Measurements from ENCODE around the gene TMEM238.

TMEM238 gene

DNA sequence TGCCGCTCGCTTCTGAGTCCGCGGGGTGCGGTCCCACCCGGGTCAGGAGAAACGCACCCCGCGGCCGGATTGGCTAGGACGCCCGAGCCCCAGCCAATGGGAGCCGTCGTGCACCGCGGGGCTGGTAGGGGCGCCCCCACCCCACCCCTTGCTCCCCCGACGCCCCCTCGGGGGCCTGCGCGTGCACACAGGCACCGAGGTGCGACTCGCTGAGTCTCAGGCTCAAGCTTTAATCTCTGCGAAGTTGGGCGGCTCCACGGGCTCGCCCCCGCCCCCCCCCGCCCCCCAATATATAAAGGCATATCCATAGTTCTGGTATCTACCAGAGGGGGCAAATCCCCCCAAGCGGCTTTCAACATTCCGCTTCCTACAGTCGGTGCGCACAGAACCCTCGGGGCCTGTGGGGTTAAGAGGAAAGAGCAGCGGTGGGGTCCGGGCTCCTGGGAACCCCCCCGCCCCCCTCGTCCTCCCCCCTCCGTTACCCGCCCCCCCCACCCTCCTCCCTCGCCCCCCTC is 29.3 kb downstream of the TMEM238 start, which contains the start of gene COX6B2:
Gene COX6B2, minus strand, starts transcription at position 22 of the 515 bp plus-strand sequence. CDS start 198 bp downstream, outside the sequence.
- no peak for DNase-seq

DNA sequence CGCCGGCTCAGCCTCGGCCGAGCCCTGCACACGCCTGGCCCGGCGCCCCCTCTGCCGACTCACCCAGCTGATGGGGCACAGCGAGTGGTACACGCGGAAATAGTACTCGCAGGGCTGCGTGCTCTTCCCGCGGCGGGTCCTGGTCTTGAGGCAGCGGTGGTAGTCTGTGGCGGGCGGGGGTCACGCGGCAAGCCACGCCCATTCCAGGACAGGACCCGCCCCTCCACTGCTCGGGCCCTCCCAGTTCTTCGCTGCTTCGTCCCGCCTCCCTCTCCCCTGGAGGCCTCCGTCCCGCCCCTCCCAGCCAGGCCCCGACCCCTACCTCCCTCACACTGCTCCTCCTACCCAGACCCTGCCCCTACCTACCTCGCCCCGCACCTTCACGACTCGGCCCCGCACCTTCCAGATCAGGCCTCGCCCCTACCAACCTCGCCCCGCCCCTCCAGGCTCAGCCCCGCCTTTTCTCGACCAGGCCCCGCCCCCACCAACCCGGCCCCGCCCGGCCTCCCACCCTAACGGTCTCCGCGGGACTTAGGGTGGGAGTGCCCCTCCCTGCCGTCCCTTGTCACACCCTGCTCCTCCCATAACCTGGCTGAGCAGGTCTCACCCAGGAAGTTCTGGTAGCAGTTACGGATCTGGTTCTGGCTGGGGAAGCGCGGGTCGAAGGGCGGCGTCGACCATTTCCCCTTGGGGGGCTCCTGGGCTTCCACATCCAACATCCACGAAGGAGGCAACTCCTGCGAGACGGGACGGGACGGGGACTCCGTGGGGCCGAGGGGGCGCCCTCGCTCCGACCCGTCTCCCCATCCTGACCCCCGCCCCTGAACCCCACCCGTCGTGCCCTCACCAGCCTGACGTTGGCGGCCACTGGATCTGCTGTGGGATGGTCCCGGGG is 30.0 kb downstream of the TMEM238 start:
- DNase-seq, result no peak

DNA sequence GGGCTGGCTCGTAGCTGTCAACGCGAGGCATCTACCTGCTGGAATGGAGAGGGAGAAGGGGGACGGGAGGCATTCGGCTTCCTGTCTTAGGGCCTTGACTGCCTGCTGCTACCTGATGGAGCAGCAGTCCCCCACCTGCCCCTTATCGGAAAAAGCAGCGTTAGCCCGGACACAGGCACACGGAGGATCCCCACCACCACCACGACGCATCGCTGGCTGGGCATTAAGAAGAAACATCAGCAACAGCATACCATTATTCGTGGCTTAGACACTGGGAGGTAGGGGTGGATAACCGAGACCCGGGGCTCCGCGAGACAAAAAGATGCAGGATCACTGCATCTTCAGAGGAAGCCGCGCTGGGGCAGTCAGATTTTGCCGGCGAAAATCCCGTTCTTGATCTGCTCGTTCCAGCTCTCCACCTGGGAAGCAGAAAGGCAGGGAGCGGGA is 30.7 kb downstream of the TMEM238 start:
- no peak for DNase-seq

DNA sequence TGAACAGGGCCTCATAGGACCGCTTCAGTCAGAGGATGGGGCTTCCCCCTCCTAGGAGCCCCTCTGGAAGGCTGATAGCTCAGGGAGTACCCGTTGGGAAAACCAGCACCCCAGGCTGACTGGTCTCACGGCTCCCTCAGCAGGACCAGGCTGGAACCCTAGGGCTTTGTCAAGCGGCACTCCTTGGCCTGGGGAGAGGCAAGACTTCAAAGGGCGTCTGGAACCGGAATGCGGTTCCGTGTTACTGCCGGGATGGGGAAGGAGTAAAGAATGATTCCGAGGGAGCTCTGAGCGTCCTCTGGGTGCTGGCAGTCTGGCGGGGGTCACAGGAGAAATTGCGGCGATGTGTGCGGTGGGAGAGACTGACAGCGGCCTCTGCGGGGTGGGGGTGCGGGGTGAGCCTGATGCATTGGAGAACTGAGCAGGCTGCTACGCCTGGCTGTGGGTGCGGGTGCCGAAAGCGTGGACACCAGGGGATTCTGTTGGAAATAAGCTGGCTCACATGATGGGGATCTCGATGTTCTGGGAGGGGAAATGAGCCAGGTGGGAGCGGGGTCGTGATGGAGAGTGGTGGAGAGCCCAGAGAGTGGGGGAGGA is 31.4 kb downstream of the TMEM238 start:
- DNase-seq, result no peak

DNA sequence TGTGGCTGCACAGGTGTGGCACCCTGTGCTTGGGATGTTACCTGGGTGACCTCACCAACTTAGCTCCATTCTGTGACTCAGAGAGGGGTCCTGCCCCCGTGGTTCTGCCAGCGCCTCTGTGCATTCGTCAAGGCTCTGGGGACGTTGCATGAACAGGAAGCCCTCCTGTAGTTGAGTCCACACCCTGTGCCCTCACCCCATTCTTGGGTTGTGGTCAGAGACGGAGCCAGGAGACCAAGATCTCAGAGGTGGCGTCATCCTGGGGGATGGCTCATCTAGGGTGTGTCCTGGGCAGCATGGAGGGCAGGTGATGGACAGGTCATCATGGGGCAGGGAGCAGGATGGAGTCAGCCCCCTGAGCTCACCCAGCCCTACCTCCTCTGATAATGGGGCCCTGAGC is 32.1 kb downstream of the TMEM238 start:
- DNase-seq, result no peak

DNA sequence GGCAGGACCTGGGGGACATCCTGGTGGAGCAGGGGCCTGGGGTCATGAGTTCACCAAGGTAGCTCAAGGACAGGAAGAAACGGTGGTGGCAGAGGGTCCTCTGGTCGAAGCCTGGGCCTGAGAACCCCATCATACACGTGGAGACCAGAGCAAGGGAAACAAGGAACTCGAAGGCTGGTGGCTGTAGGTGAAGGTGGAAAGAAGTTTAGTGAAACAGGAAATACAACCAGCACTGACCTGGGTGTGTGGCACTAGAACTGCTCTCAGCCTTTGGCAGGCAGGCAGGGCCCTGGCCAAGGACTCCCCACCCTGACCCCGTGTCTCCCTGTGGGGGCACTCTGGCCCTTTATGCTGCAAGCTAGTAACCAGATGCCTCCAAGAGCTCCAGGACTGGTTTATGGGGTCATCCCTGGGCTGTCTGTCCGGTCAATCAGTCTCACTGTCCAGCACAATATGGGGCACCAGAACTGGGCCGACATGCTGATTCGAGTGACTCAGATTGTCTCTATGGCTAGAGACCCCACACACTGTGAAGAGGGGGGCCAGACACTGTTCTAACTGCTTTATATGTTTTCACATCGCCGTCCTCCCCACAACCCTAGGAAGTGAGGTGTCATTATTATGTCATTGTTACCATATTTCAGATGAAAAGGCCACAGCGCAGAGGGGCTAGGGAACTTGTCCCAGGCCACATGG is 33.3 kb downstream of the TMEM238 start:
- no peak for DNase-seq

DNA sequence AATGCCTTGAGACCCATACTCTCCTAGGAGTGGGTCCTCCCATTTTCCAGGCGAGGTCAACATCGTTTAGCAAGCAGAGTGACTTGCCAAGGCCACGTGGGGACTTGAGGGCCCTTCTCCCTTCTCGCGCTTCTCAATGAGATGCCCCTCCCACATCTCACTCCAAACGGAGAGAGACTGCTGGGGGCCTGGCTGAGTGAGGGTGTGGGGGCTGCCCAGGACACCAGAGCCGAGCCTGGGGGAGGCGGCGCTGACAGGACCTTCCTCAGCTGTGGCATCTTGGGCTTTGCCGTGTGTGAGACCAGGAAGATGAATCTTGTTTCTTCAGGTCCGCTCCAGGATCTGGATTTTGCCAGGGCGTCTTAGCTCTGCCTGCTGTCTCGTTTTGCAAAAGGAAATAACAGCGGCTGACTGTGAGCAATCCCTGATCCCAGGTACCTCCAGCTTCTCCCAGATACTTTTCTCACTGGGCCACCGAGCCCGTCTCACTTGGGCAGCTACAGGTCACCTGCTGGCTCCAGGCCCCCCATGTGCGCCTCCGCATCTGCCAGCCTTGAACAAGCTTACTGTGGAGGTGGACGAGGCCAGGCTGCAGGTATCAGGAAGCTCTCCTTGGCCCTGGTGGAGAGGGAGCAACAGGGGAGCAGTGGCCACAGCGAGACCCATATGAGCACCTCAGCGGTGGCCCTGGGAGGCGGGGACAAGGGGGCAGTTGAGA is 35.6 kb downstream of the TMEM238 start:
- no peak for DNase-seq

DNA sequence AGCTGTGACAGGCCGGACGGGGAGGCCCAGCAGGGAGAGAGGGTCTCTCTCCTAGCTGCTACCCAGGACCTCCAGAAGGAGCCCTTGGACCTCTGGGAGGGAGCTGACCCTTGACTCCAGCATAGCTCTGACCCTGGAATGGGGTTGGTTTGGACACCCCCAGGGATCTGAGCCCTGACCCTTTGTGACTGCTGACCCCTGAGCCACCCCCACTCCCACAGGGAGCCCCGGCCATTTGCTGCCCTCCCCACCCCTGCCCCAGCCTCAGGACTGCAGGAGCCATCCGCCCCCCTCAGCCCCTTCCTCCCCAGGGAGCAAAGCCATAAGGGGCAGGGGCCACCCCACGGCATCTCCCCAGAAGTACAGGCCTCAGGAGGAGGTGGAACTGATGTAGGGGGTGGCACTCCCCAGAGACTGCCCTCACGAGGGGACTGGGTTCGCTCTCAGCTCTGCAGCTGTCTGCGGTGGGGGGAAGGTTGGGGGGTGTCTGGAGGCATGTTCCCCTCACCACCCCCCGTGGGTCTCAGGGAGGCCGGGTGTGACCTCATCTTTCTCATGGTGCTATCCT is 36.6 kb downstream of the TMEM238 start:
- no peak for DNase-seq

DNA sequence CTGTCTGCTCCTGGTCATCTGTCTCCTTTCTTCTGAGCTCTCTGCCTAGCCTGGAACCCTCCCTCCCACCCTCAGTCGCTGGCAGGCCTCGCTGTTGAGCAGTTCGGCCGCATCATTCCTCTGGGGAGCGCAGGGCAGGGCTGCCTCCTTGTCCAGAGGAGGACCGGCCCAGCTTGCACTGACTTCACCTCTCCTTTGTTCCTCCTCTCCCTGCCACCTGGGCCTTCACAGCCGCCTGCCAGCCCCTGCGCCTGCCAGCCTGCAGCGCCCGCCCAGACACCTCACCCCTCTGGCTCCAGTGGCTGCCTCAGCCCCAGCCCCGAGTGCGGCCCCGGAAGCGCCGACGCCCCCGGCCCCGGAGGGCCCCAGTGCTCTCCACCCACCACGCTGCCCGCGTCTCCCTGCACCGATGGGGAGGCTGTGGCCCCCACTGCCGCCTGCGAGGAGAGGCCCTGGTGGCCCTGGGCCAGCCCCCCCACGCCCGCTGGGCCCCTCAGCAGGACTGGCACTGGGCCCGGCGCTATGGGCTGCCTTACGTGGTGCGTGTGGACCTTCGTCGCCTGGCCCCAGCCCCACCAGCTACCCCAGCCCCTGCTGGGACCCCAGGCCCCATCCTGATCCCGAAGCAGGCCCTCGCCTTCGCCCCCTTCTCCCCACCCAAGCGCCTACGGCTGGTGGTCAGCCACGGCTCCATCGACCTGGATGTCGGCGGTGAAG is 37.2 kb downstream of the TMEM238 start:
- no peak for DNase-seq

DNA sequence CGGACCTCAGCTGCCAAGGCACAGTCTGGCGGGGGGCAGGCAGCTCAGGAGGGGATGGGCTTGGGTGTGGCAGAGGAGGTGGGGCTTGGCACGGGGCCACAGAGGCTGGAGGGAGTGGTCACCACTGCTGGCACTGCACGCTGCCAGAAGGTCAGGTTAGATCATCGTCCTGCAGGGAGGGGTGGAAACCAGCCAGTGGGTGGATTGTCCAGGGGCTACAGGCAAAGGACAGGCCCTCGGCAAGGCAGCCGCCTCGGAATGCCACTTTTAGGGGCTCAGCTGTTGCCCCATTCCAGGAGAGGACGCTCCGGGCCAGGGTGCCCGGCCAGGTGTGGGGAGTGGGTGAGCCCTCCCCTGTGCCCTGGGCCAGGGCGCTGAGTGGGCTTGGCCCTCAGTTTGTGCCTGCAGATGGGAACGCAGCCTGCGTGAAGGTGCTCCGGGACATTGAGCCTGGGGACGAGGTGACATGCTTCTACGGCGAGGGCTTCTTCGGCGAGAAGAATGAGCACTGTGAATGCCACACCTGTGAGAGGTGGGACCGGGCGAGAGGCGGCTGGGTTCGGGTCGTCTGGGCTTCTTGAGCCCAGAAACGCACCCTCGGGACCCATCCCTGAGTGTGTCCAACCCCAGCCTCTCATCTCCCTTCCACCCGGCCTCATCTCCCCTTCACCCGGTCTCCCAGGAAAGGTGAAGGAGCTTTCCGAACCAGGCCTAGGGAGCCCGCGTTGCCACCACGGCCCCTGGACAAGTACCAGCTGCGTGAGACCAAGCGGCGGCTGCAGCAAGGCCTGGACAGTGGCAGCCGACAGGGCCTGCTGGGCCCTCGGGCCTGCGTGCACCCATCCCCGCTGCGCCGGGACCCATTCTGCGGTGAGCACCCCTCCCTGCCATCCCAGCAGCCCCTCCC is 38.0 kb downstream of the TMEM238 start:
- DNase-seq, result no peak

DNA sequence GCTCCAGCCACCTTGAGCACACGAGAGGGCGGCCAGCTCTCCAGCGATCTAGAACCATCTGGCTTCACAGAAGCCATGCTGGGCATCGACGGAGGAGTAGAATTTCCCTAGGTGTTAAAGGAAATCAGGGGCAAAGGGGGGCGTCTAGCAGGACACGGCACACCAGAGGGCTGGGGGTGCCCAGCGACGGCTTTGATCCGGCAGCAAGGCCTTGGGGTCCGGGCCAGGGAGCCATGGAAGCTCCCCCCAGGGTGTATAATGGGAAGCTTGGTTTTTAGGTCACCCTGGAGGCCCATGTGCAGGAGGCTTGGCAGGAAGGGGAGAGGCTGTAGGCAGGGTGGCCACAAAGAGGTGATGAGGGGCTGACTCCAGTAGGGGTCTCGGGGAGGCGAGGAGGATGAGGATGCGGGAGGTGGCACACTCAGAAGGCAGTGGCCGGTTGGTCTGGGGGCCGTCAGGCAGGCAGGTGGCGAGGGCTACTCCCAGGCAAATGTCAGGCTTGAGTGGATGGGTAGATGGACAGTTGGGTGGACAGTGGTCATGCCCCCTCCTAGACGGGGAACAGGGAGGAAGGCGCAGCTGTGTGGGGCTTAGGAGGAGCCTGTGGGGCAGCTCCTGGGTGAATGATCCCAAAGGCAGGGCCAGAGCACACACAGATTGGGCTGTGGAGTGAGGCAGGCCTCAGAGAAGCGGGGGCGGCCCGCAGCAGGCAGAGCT is 38.8 kb downstream of the TMEM238 start:
- DNase-seq, result no peak

DNA sequence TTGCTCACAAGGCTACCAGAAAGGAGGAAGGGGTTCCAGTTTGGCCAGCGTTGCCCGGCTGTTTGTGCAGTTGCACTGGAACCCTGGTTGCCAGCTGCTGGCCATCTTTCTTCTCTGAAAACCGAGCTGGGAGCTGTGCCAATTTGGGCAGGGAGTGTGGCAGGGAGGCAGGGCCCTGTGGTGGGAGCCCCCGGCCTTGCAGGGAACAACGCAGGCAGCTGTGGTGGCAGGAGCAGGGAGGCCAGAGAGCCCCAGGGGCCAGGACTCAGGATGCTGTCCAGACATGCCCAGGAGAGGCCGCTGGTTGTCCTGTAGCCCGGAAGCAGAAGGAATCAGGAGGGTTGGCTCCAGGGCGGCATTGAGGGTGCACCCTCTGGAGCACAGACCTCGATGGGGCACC is 39.6 kb downstream of the TMEM238 start:
- DNase-seq, result no peak

DNA sequence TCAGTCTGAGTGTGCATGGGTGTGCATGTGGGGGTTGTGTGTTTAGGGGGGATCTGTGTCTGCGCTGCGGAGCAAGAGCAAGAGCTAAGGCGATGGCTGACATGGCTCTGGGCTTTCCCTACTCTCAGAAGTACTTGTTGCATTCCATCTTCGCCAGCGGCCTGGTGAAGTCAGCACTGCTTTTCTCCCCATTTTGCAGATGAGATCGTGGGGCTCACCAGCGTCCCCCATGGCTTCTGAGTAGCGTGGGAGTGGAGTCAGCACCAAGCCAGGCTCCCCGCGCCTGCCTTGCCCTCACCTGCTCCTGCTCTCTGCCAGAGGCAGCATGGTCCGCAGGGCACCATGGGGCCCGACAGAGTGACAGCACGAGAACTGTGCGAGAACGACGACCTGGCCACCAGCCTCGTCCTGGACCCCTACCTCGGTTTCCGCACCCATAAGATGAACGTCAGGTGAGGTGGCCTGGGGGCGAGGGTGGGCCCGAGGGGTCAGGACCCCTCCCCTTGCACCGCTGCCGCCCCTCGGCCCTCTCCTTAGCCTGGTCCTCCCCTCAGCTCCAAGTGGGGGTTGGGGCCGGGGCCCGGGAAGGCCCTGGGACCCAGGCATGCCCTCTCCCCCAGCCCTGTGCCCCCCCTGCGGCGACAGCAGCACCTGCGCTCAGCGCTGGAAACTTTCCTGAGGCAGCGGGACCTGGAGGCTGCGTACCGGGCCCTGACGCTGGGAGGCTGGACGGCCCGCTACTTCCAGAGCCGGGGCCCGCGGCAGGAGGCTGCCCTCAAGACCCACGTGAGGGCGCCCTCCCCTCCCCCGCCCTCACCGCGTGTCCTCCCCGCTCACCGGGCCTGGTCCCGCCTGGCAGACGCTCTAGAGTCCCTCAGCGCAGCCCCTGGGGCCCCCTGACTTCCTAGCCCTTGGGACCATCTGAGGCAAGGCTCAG is 42.2 kb downstream of the TMEM238 start:
- DNase-seq, result no peak

DNA sequence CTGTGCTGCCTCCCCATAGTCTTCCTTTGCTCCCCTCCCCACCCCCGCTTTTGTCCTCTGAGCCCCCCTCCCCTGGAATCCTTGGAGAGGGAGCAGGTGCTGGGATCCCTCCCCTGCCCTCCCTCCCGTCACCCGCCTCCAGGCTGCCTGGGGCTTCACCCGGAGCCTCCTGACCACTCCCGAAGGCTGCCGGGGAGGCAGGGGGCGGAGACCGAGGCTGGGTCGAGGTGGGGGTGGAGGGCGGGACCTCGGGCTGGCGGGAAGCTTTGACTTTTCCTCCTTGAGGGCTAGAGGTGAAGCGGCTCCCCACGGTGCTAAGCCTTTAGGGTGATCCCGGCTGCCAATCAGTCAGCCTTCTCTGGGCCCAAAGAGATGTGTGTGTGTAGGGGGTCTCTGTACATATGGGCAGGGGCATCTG is 42.9 kb downstream of the TMEM238 start:
- DNase-seq, result peak; percentile 34

DNA sequence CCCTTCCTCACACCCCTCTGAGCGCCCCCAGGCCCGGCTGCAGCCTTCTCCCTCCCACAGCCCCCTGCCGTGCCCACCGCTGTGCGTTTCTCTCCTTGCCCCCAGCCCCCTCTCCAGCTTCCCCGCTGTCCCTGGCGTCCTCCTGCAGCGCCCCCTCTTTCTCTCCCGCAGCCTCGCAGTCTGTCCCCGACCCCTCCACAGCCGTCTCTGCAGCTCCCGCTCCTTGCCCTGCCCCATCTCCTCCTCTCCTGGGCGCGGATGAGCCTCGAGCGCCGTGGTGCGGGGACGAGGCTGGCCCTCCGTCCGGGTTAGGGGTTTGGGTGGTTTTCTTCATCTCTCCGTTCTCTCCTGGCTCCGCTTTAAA is 43.3 kb downstream of the TMEM238 start:
- DNase-seq, result no peak

DNA sequence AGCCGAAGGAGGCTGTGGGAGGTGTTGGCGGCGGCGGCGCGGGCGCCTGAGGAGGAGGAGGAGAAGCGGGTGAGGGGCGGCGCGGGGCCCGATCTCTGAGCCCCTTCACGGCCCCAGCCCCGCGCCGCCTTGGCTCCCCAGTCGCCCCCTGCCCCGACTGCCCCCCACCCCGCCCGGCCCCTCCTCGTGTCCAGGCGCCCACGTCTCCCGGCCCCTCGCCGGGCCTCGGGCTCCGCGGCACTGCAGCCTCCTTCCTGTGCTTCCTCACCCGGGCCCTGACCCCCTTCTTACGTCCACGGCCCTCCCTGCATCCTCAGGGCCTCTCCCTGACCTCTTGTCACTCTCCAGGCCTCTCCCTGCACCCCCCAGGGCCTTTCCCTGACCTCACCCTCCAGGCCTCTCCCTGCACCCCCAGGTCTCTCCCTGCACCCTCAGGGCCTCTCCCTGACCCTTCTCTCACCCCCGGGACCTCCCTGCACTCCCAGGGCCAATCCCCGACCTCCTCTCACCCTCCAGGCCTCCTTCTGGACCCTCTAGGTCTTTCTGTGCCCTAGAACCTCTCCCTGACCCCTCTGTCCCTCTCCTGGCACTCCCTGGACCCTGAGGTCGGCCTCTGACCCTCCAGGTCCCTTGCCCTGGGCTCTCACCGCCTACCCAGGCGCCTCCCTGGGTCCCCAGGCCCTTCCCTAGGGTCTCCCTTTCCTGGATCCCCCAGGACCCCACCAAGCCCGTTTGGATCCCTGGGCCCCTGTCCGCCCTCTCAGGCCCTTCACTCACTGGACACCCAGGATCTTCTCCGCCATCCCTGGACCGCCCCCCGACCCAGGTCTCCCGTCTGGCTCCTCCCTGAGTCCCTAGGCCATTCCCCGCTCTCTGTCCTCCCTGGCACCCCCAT is 44.0 kb downstream of the TMEM238 start:
- DNase-seq, result no peak

DNA sequence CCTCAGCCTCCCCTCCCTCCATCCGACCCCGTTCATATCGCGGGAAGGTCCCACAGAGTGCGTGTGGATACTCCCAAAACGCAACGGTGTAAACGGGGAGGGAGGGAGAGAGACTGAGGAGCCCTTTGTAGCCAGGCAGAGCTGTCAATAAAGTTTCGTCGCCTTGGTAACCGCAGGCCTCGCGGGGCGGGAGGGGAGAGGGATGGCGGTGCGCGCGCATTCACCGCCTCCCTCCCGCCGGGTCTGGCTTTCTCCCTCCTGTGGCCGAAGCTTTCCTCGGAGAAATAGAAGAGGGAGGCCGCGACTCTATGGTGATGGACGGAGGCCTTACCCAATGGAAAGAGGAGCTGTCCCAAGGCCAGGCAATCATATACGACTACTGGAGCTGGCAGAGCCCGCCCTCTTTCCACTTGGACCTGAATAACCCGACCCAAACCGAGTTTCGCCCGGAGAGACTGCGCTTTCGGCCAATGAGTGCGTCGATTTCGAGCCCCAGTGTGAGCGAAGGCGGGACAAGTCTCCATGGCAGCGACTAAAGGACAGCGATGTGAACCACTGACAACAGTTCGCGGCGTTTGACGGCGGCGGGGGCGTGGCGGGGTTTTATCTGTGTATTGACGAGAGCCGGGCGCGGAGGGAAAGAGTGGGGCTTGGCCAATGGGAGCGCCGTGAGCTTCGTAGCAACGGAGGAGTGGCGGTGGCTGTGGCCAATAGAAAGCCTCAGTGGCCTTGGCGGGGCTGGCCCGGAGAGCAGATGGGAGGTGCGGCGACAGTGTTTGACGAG is 44.8 kb downstream of the TMEM238 start, which contains the start of gene KMT5C:
Gene KMT5C, plus strand, starts transcription at position 772 of the 784 bp plus-strand sequence. CDS start 2,061 bp downstream, outside the sequence.
- DNase-seq, result peak; percentile 99 to 100
